H1 (cell line): ENCODE measurements around the gene ADCY5. TPM values are rescaled to one million over a fixed set of nuclear protein-coding genes. Genes with fewer than 3 reads are reported as not detected.

Experiments
- CTCF ChIA-PET: fragments of 300-600 bp; sonication (Branson Sonifier 250); formaldehyde crosslinking; loops from one replicate; lab custom pipeline; 2021; ENCODE audit not compliant: partially characterized antibody; lab: Charles Lee
- POLR2A ChIA-PET: fragments of 300-600 bp; sonication (Branson Sonifier 250); formaldehyde crosslinking; loops from one replicate; lab custom pipeline; 2021; ENCODE audit warnings: inconsistent platforms; ENCODE audit not compliant: partially characterized antibody; lab: Charles Lee
- DNase-seq, 2 experiments: peaks; one replicate each; pipeline versions ENCODE4 v3.0.0 to v3.0.0-alpha.2; 2010 to 2022; ENCODE audit warnings: low spot score in 2 of 2, low read depth in 1 of 2, mixed read lengths in 1 of 2
- FAIRE-seq: peaks from 2 replicates; lab custom pipeline; 2011; peaks lifted over from hg19 to GRCh38; lab: Jason Lieb, UNC
- H2AFZ ChIP-seq: 2 replicates; pipeline ENCODE4 v1.8.1; 2012; ENCODE audit warnings: low read length, inconsistent platforms
- H2AK5ac ChIP-seq: 2 replicates; pipeline ENCODE4 v1.6.1; 2013; ENCODE audit warnings: low read depth, low read length
- H2BK120ac ChIP-seq: replicated peaks from 2 replicates; pipeline ENCODE3; 2013; ENCODE audit warnings: low read depth, low read length, inconsistent platforms
- H2BK12ac ChIP-seq: 2 replicates; pipeline ENCODE4 v1.6.1; 2013; ENCODE audit warnings: low read depth, low read length
- H2BK15ac ChIP-seq: 2 replicates; pipeline ENCODE4 v1.6.1; 2013; ENCODE audit warnings: low read length
- H2BK20ac ChIP-seq: 2 replicates; pipeline ENCODE4 v1.6.1; 2013; ENCODE audit warnings: low read length
- H2BK5ac ChIP-seq: 2 replicates; pipeline ENCODE4 v1.6.1; 2013; ENCODE audit warnings: low read depth, low read length
- H3K14ac ChIP-seq: 2 replicates; pipeline ENCODE4 v1.6.1; 2013; ENCODE audit warnings: inconsistent platforms; ENCODE audit not compliant: insufficient read length
- H3K18ac ChIP-seq: 2 replicates; pipeline ENCODE4 v1.6.1; 2013; ENCODE audit warnings: low read length; ENCODE audit errors: extremely low read depth
- H3K23ac ChIP-seq: 2 replicates; pipeline ENCODE4 v1.6.1; 2013; ENCODE audit warnings: inconsistent platforms; ENCODE audit not compliant: insufficient read length
- H3K23me2 ChIP-seq: 2 replicates; pipeline ENCODE4 v1.6.1; 2013; ENCODE audit warnings: low read depth, low read length
- H3K27ac ChIP-seq: 2 replicates; pipeline ENCODE4 v1.6.1; 2011; ENCODE audit warnings: low read depth, low read length, inconsistent platforms
- H3K27me3 ChIP-seq, 4 experiments: replicated peaks in 1 of 4; 1 replicate in 1 of 4; 2 replicates in 3 of 4; pipeline versions ENCODE4 v1.6.1 to v1.8.1; 2011 to 2013; ENCODE audit warnings: low read length in 3 of 4, mild to moderate bottlenecking in 3 of 4, inconsistent platforms in 2 of 4, mixed read lengths in 2 of 4, moderate library complexity in 1 of 4; ENCODE audit not compliant: control insufficient read depth in 3 of 4, insufficient read depth in 3 of 4; ENCODE audit errors: extremely low read depth in 1 of 4
- H3K36me3 ChIP-seq, 4 experiments: 2 replicates each; pipeline versions ENCODE4 v1.6.1 to v1.8.1; 2011 to 2013; ENCODE audit warnings: mild to moderate bottlenecking in 4 of 4, low read length in 3 of 4, moderate library complexity in 2 of 4, control low read depth in 1 of 4, inconsistent platforms in 1 of 4; ENCODE audit not compliant: insufficient read depth in 4 of 4, control insufficient read depth in 2 of 4
- H3K4ac ChIP-seq: replicated peaks from 2 replicates; pipeline ENCODE3; 2013; ENCODE audit warnings: low read length, low read depth, mixed read lengths, inconsistent platforms; ENCODE audit not compliant: insufficient read length
- H3K4me1 ChIP-seq, 4 experiments: replicated peaks in 1 of 4; 1 replicate in 1 of 4; 2 replicates in 3 of 4; pipeline versions ENCODE4 v1.6.1 to v1.8.1; 2011 to 2013; ENCODE audit warnings: low read length in 3 of 4, inconsistent platforms in 2 of 4, mixed read lengths in 1 of 4; ENCODE audit not compliant: insufficient read depth in 4 of 4, control insufficient read depth in 3 of 4
- H3K4me2 ChIP-seq, 2 experiments: 2 replicates each; pipeline versions ENCODE4 v1.6.1 to v1.8.1; 2011 to 2013; ENCODE audit warnings: low read depth in 2 of 2, low read length in 2 of 2, control low read depth in 1 of 2, inconsistent platforms in 1 of 2, mild to moderate bottlenecking in 1 of 2; ENCODE audit not compliant: insufficient read depth in 1 of 2
- H3K4me3 ChIP-seq, 4 experiments: fragments of 200-600, 300-600 bp in 1 of 4; sonication (generic), shearing (Covaris generic), sonication (Bioruptor Twin) in 1 of 4; 2 replicates each; pipeline versions ENCODE4 v1.5.1 to v1.8.1; 2011 to 2016; ENCODE audit warnings: low read length in 4 of 4, low read depth in 3 of 4, control low read depth in 2 of 4, inconsistent platforms in 2 of 4, mild to moderate bottlenecking in 2 of 4, mixed read lengths in 1 of 4, moderate library complexity in 1 of 4; ENCODE audit not compliant: insufficient read depth in 2 of 4; ENCODE audit errors: extremely low read depth in 1 of 4
- H3K56ac ChIP-seq: replicated peaks from 2 replicates; pipeline ENCODE3; 2013; ENCODE audit warnings: low read depth, mild to moderate bottlenecking, mixed read lengths, low read length, inconsistent platforms; ENCODE audit not compliant: insufficient read length
- H3K79me1 ChIP-seq: 2 replicates; pipeline ENCODE4 v1.6.1; 2013; ENCODE audit warnings: low read depth, low read length, control low read depth
- H3K79me2 ChIP-seq, 2 experiments: 2 replicates each; pipeline versions ENCODE4 v1.6.1 to v1.8.1; 2012 to 2013; ENCODE audit warnings: low read length in 2 of 2, mild to moderate bottlenecking in 2 of 2, inconsistent platforms in 1 of 2; ENCODE audit not compliant: insufficient read depth in 2 of 2, control insufficient read depth in 1 of 2
- H3K9ac ChIP-seq, 4 experiments: replicated peaks in 1 of 4; 1 replicate in 1 of 4; 2 replicates in 3 of 4; pipeline versions ENCODE4 v1.6.1 to v1.8.1; 2011 to 2013; ENCODE audit warnings: low read depth in 3 of 4, low read length in 3 of 4, control low read depth in 2 of 4, mild to moderate bottlenecking in 2 of 4, moderate library complexity in 2 of 4, inconsistent platforms in 1 of 4; ENCODE audit errors: extremely low read depth in 1 of 4
- H3K9me3 ChIP-seq, 2 experiments: 2 replicates each; pipeline versions ENCODE4 v1.6.1 to v1.8.1; 2012 to 2013; ENCODE audit warnings: mild to moderate bottlenecking in 2 of 2, moderate library complexity in 2 of 2, control low read depth in 1 of 2, inconsistent platforms in 1 of 2, low read depth in 1 of 2, low read length in 1 of 2, mixed read lengths in 1 of 2; ENCODE audit not compliant: insufficient read depth in 2 of 2
- H4K20me1 ChIP-seq, 2 experiments: replicated peaks in 1 of 2; 2 replicates each; pipeline versions ENCODE3 to v1.8.1; 2011 to 2013; ENCODE audit warnings: inconsistent platforms in 2 of 2, low read length in 2 of 2, mild to moderate bottlenecking in 1 of 2; ENCODE audit not compliant: insufficient read depth in 2 of 2, control insufficient read depth in 1 of 2
- H4K5ac ChIP-seq: 2 replicates; pipeline ENCODE4 v1.6.1; 2013; ENCODE audit warnings: low read length, low read depth, mixed read lengths, inconsistent platforms; ENCODE audit not compliant: insufficient read length
- H4K8ac ChIP-seq: 2 replicates; pipeline ENCODE4 v1.8.0; 2013; ENCODE audit warnings: mild to moderate bottlenecking, moderate library complexity, low read length, inconsistent platforms; ENCODE audit not compliant: insufficient read depth; ENCODE audit errors: extremely low read depth
- H4K91ac ChIP-seq: replicated peaks from 2 replicates; pipeline ENCODE3; 2013; ENCODE audit warnings: low read length, mixed read lengths, inconsistent platforms; ENCODE audit not compliant: insufficient read length
- CHD2 ChIP-seq: IDR thresholded peaks from 2 replicates; pipeline ENCODE4 v1.6.1; 2012; ENCODE audit warnings: low read length, improper control_type of control experiment
- RXRA ChIP-seq: IDR thresholded peaks from 2 replicates; pipeline ENCODE4 v1.6.1; 2011; ENCODE audit warnings: low read depth, mild to moderate bottlenecking, low read length, moderate library complexity; ENCODE audit not compliant: insufficient read depth
- WGBS, 2 experiments: shearing (Covaris generic) in 1 of 2; methylation state at CpG; one replicate each; pipeline versions ENCODE4 v1.1.6 to v1.1.7; 2013 to 2015; ENCODE audit warnings: low lambda C conversion rate in 2 of 2, mixed read lengths in 2 of 2, inconsistent platforms in 1 of 2, low coverage in 1 of 2, missing lambda C conversion rate in 1 of 2; ENCODE audit not compliant: insufficient replicate concordance in 2 of 2, insufficient coverage in 1 of 2, insufficient read length in 1 of 2; ENCODE audit errors: extremely low coverage in 1 of 2, missing lambda C conversion rate in 1 of 2; 5-methylcytosine and 5-hydroxymethylcytosine counted together
- polyA plus RNA-seq, 7 experiments: library from polyadenylated mRNA; depleted of rRNA in 3 of 7; stranded (reverse) in 5 of 7; unstranded in 2 of 7; fragments of >200 nt in 5 of 7; fragments of 200-250 nt in 2 of 7; gene quantifications; 1 replicate in 5 of 7; 2 replicates in 1 of 7; 4 replicates in 1 of 7; pipeline versions ENCODE4 v1.2.1 to v1.2.3, GENCODE V29; 2011 to 2013; ENCODE audit warnings: missing spikeins in 2 of 7, mixed read lengths in 2 of 7
- total RNA-seq: library from RNA; stranded (reverse); fragmentation: NEBNext Ultra II Directional; extraction: Animal tissue kit (Norgen Biotek cat#: 25700); gene quantifications from 2 replicates; pipeline ENCODE4 v1.2.1, GENCODE V29; 2021

ADCY5 gene
- total and polyA plus RNA-seq, 2 of the 8 experiments (the other 6 are each of a cell fraction or from before 2014, with no cell fraction given), result 18.9 to 40.8 TPM

DNA sequence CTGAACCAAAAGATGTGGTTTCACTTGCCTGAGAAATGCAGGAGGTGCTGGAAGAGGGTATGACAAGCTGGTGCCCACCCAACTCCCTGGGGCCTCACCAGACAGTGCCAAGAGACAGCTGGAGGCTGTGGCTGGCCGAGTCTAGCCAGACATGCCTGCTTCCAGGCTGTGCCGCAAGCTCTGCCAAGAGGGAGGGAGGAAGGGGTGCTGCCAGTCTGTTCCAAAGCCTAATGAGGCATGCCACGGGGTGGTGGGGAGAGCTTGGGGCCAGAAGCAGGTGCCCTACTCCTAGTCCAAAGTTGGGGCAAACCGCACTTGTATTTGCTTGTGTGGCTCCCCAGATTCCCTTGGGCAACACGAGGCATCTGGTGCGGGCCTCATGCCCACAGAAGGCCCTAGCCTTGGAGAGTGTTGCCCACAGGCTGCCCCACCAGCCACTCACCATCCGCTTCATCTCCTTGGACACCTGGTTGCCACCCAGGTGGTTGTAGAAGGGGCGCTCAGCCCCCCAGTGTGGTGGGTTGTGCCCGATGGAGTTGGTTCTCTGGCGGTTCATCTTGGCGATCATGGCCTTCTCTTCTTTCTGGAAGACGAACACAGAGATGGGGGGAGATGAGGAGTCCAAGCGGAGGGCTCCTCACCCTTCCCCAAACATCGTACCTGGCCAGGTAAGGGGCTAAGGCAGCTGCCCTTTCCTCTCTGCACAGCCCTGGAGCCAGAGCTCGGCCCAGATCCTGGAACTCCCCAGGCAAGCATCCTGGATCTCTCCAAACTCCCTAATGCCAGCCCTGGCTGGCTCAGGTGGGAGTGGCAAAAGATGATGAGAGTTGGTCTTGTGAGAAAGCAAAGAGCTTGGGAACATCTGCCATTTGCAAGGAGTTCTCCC lies 123.8 kb downstream of the ADCY5 start:
- POLR2A ChIA-PET, result interaction anchor here (0.7 to 4.2 kb wide), 2 partner anchors 11 to 258 kb away, joined by 3 to 29 read pairs; partner anchors contain the start of gene PDIA5
- Histone ChIP-seq H4K20me1 (peaks cover 0 to 3% of the 10 kb centered on the region in 2 experiments), H3K27me3 (no peaks in the 10 kb centered on the region)

More for the DNA sequence above, 123.8 kb downstream of the ADCY5 start:
- DNase-seq, result no peak
- no peak overlapping the region for H3K56ac ChIP-seq
- no peak overlapping the region for H2BK12ac ChIP-seq
- H3K4me2 ChIP-seq, result no peak overlapping the region
- no peak overlapping the region for H2BK120ac ChIP-seq
- peak overlapping the region; percentile 88; the same call in 1 of the 2 replicates for H2BK15ac ChIP-seq
- no peak overlapping the region for H2BK20ac ChIP-seq
- no peaks in the 10 kb centered on the region for H3K36me3 ChIP-seq
- no peak overlapping the region for H4K5ac ChIP-seq
- no peak overlapping the region for H3K9ac ChIP-seq
- no peak overlapping the region for H3K14ac ChIP-seq
- no peaks in the 10 kb centered on the region for H3K79me1 ChIP-seq
- no peak for FAIRE-seq
- no peak overlapping the region for H3K4ac ChIP-seq
- H2BK5ac ChIP-seq, result no peak overlapping the region
- H2AFZ ChIP-seq, result no peak overlapping the region
- 93% methylated on average over 15 of the region's 15 CpGs; no CpG with 5 or more reads in 1 of the 2 experiments for WGBS, 2 experiments
- H3K18ac ChIP-seq, result no peak overlapping the region
- H3K23me2 ChIP-seq, result no peaks in the 10 kb centered on the region
- no peak overlapping the region for H3K4me3 ChIP-seq
- TF ChIP-seq RXRA (no peak), CHD2 (no peak)
- no peak overlapping the region for H3K27ac ChIP-seq
- no peak overlapping the region for H4K8ac ChIP-seq
- H3K4me1 ChIP-seq, result peaks cover 0 to 9% (median 6%) of the 10 kb centered on the region in 4 experiments; a peak in 6 of 7 replicates
- H3K23ac ChIP-seq, result no peak overlapping the region
- no peak overlapping the region for H2AK5ac ChIP-seq
- no peak overlapping the region for H4K91ac ChIP-seq
- CTCF ChIA-PET, result interaction anchor here (0.9 to 22.2 kb wide), 19 partner anchors 10 to 389 kb away, joined by 3 to 245 read pairs (median 5); no protein-coding TSS in a partner anchor
- H3K9me3 ChIP-seq, result no peaks in the 10 kb centered on the region
- H3K79me2 ChIP-seq, result no peaks in the 10 kb centered on the region
